Stimulated activated CD4-positive, alpha-beta T cell treated with anti-CD3 and anti-CD28 coated beads, Interleukin-1b, Interleukin-23, amount 100 ng/mL, for 24 hours (primary cell): ENCODE data around the gene CFAP54.
"Not testable (repeated sequence)": the region's sequence is repeated elsewhere in the genome, so short reads cannot be mapped to it uniquely, and the experiment has no call there.

Experiments used
- DNase-seq, 4 experiments: peaks; one replicate each; pipeline ENCODE4 v3.0.0-alpha.2; 2020; ENCODE audit warnings: low read depth in 4 of 4, low spot score in 1 of 4

The CFAP54 gene

GRCh38 chr12:96510306-96510764 lies 21.0 kb downstream of the CFAP54 start:
- no peak for DNase-seq

- no peak for DNase-seq
These were observed 23.8 kb downstream of the CFAP54 start for GRCh38 chr12:96513166-96513565.

GRCh38 chr12:96513681-96514080 lies 24.3 kb downstream of the CFAP54 start:
- DNase-seq: no peak

- DNase-seq: no peak
These were observed 25.0 kb downstream of the CFAP54 start for GRCh38 chr12:96514328-96514727.

- DNase-seq: peak; percentile 74 to 77 (median 76)
These were observed 27.4 kb downstream of the CFAP54 start for GRCh38 chr12:96516472-96517430.

GRCh38 chr12:96520767-96521166 lies 31.4 kb downstream of the CFAP54 start:
- DNase-seq: no peak

GRCh38 chr12:96521895-96522682 lies 32.7 kb downstream of the CFAP54 start:
- no peak for DNase-seq

GRCh38 chr12:96522690-96523089 lies 33.3 kb downstream of the CFAP54 start:
- DNase-seq: no peak

GRCh38 chr12:96526110-96526509 lies 36.7 kb downstream of the CFAP54 start:
- DNase-seq: no peak

- DNase-seq: no peak
These were observed 40.5 kb downstream of the CFAP54 start for GRCh38 chr12:96529912-96530311.

- no peak for DNase-seq
These were observed 45.0 kb downstream of the CFAP54 start for GRCh38 chr12:96534339-96534738.

- no peak for DNase-seq
These were observed 59.0 kb downstream of the CFAP54 start for GRCh38 chr12:96548384-96548783.

GRCh38 chr12:96549341-96549740 lies 60.0 kb downstream of the CFAP54 start:
- DNase-seq: no peak

- DNase-seq: no peak
These were observed 81.2 kb downstream of the CFAP54 start for GRCh38 chr12:96570579-96570978.

GRCh38 chr12:96571101-96571862 lies 81.9 kb downstream of the CFAP54 start:
- DNase-seq: no peak

GRCh38 chr12:96578526-96579125 lies 89.2 kb downstream of the CFAP54 start:
- DNase-seq: no peak

GRCh38 chr12:96585977-96586376 lies 96.6 kb downstream of the CFAP54 start:
- DNase-seq: no peak

- no peak for DNase-seq
These were observed 98.3 kb downstream of the CFAP54 start for GRCh38 chr12:96587691-96588090.

GRCh38 chr12:96590970-96591369 lies 101.6 kb downstream of the CFAP54 start:
- no peak for DNase-seq

GRCh38 chr12:96604374-96604773 lies 115.0 kb downstream of the CFAP54 start:
- DNase-seq: not testable (repeated sequence)

- no peak for DNase-seq
These were observed 116.3 kb downstream of the CFAP54 start for GRCh38 chr12:96605684-96606083.
